Tibial artery (tissue), 4 donors: ENCODE results near the gene PSD2.

Experiments used
- DNase-seq, 2 donors: peaks; one replicate each; pipeline ENCODE4 v3.0.0-alpha.2; 2019
- H3K27ac ChIP-seq, 2 donors: fragments of 200-600 bp; sonication (generic) in 1 of 2; 1 replicate in 1 of 2; 2 replicates in 1 of 2; pipeline ENCODE4 v1.5.1; 2018 to 2019; ENCODE audit warnings: mild to moderate bottlenecking in 1 of 2
- H3K27me3 ChIP-seq, 2 donors: fragments of 200-600 bp; sonication (generic) in 1 of 2; one replicate each; pipeline versions ENCODE4 v1.5.1 to v1.6.0; 2016 to 2019
- H3K36me3 ChIP-seq, 3 donors: fragments of 200-600 bp; sonication (generic) in 2 of 3; one replicate each; pipeline ENCODE4 v1.5.1; 2016 to 2019; ENCODE audit warnings: mild to moderate bottlenecking in 2 of 3
- H3K4me1 ChIP-seq, 4 donors: fragments of 200-600 bp; sonication (generic) in 2 of 4; 1 replicate in 3 of 4; 2 replicates in 1 of 4; pipeline ENCODE4 v1.5.1; 2016 to 2019
- H3K4me3 ChIP-seq, 2 donors: fragments of 200-600 bp; sonication (generic) in 1 of 2; 1 replicate in 1 of 2; 2 replicates in 1 of 2; pipeline ENCODE4 v1.5.1; 2018 to 2019; ENCODE audit warnings: mild to moderate bottlenecking in 2 of 2
- H3K9me3 ChIP-seq, 3 donors: fragments of 200-600 bp; sonication (generic) in 1 of 3; one replicate each; pipeline ENCODE4 v1.5.1; 2016 to 2019
- intact Hi-C: fragments of 100-400 bp; cut with DNase I; formaldehyde crosslinking; loops from one replicate; pipeline ENCODE4 v1.15.0; 2023; ENCODE audit warnings: low total_unique reads
- TF ChIP-seq, protein P1 (sequence below), 2 experiments: fragments of 200-600 bp in 1 of 2; fragments of 450-650 bp in 1 of 2; IDR thresholded peaks; one replicate each; pipeline ENCODE4 v1.5.1; 2017 to 2019; ENCODE audit warnings: antibody characterized with exemption in 2 of 2, mild to moderate bottlenecking in 1 of 2, moderate library complexity in 1 of 2

PSD2 gene

DNA sequence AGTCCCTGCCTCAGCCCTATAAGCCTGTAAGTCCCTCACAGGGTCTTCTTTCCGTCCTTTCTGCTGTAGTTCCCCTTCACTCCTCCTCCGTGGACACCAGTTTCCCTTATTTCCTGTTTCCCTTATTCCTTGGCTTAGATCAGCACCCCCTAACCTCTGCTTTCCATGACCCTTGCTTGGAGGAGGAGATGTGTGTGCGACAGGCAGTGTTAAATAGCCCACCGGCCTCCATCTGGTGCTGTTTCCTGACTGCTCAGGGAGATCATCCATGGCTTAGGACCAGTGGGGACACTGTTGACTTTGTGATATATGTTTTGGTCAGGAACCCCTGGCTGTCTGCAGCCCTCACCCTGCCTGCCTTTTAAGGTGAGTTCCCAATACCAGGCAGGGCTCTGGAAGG is 34.1 kb upstream of the PSD2 start:
- H3K36me3 ChIP-seq = no peaks in the 10 kb centered on the region
- no peak for DNase-seq
- H3K27me3 ChIP-seq = peaks cover under 1 to 25% of the 10 kb centered on the region in 2 donors
- no peak overlapping the region for H3K4me3 ChIP-seq
- no peak overlapping the region for H3K27ac ChIP-seq
- H3K9me3 ChIP-seq = no peaks in the 10 kb centered on the region
- H3K4me1 ChIP-seq = peaks cover 0 to 17% (median 13%) of the 10 kb centered on the region in 4 donors
- intact Hi-C loops = loop anchor here (10.0 kb wide), 1 partner anchor 67 kb away; no protein-coding TSS in a partner anchor
- TF ChIP-seq, protein P1, sequence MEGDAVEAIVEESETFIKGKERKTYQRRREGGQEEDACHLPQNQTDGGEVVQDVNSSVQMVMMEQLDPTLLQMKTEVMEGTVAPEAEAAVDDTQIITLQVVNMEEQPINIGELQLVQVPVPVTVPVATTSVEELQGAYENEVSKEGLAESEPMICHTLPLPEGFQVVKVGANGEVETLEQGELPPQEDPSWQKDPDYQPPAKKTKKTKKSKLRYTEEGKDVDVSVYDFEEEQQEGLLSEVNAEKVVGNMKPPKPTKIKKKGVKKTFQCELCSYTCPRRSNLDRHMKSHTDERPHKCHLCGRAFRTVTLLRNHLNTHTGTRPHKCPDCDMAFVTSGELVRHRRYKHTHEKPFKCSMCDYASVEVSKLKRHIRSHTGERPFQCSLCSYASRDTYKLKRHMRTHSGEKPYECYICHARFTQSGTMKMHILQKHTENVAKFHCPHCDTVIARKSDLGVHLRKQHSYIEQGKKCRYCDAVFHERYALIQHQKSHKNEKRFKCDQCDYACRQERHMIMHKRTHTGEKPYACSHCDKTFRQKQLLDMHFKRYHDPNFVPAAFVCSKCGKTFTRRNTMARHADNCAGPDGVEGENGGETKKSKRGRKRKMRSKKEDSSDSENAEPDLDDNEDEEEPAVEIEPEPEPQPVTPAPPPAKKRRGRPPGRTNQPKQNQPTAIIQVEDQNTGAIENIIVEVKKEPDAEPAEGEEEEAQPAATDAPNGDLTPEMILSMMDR (IDR thresholded peaks at IDR 0.05) = no peak

DNA sequence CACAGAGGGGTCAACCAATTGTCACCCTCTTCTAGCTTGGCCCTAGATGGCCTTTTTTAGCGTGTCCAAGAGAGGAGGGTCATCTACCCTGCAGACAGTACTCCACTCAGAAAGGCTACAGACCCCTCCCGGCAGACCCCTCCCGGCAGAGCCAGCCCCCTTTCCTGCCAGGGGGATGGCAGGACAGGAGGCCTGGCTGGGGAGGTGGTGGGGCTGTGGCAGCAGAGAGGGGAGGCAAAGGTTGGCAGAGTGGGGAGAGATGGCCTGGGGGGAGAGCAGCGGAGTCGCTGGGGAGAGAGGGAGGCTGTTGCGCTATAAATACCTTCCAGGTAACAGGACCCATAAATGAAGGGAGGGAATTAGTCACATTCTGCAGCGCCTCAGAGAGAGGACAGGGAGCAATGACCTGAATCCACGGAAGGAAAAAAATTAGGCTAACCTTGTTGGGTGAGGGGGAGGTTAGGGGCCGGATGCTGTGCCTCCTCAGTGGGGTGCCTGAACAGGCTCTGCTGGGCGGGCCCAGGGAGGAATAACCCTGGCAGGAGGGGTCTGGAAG is 32.9 kb upstream of the PSD2 start:
- peaks cover 0 to 17% (median 13%) of the 10 kb centered on the region in 4 donors for H3K4me1 ChIP-seq
- no peaks in the 10 kb centered on the region for H3K36me3 ChIP-seq
- peaks cover 0 to 19% of the 10 kb centered on the region in 2 donors for H3K27me3 ChIP-seq
- intact Hi-C loops = loop anchor here (10.0 kb wide), 1 partner anchor 68 kb away; no protein-coding TSS in a partner anchor
- TF ChIP-seq, protein P1 (IDR thresholded peaks at IDR 0.05) = no peak
- DNase-seq = no peak
- H3K9me3 ChIP-seq = no peaks in the 10 kb centered on the region
- H3K4me3 ChIP-seq = no peak overlapping the region
- H3K27ac ChIP-seq = no peak overlapping the region

DNA sequence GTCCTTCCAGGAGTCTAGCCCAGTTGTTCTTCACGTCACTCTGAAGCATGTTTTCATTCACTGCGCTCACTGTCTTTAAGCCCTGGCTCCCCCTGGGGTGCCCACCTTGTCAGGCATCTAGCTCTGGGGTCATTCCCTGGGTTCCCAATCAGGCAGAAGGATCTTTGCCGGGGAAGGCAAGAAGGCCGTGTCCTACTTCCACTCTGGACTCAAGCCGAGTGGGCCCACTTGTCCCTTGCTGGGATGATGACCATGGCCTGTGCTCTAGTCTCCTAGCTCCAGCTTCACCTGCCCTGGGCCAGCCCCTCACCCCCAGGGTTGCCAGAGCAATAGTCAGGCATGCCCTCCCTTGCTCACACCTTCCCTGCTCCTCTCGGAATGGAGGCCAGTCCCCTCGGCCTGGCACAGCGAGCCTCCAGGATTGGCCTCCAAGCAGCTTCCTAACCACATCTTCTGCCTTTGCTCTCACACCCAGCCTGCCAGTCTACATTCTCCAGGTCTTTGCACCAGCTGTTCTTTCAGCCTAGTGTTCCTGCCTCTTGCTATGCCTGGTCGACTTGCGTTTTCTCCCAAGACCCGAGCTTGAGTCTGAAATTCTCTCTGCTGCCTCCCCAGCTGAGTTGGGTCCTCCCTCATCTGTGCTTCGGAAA is 32.2 kb upstream of the PSD2 start:
- H3K9me3 ChIP-seq = no peaks in the 10 kb centered on the region
- no peak overlapping the region for H3K27ac ChIP-seq
- no peak overlapping the region for H3K4me3 ChIP-seq
- H3K4me1 ChIP-seq = peaks cover 0 to 17% (median 13%) of the 10 kb centered on the region in 4 donors
- peaks cover 0 to 19% of the 10 kb centered on the region in 2 donors for H3K27me3 ChIP-seq
- TF ChIP-seq, protein P1 (IDR thresholded peaks at IDR 0.05) = no peak
- no peaks in the 10 kb centered on the region for H3K36me3 ChIP-seq
- DNase-seq = no peak
- intact Hi-C loops = loop anchor here (10.0 kb wide), 1 partner anchor 69 kb away; no protein-coding TSS in a partner anchor

DNA sequence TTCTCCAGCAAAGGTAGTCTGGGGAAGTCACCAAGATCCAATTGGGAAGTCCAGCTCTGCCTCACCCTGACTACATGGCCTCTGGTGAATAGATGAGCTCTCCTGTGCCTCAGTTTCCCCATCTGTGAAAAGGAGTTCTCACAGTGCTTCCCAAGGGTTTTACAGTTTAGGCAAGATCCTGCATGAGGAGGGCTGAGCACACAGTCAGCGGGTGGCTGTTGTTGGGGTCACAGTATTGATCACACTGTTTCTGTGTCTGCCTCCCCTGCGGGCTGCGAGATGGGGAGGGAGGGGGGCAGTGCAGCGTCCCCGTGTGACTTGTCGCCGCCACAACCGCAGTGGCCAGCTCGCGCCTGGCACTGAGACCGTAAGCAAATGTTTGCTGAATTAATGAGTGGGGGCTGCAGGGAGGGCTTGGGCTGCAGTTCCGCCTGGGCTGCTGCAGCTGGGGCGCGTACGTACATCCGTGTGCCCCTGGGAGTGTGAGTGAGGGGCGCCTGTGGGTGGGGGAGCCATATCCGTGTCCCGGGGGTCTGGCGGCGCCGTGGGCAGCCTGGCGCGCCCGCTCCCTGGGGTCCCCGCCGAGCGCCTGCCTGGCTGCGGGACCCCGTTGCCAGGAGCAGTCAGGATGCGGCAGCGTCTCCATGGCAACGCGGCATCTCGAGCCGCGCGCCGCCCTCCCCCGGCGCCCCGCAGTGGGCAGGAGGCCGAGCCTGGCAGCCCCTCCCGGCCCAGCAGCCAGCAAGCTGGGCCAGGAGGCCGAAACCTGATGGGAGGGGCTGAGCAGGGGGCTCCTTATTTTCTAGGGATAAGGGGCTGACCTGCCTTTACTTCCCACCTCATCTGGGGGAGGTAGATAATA is 31.4 kb upstream of the PSD2 start:
- H3K36me3 ChIP-seq = no peaks in the 10 kb centered on the region
- no peaks in the 10 kb centered on the region for H3K9me3 ChIP-seq
- peaks cover 0 to 17% (median 13%) of the 10 kb centered on the region in 4 donors for H3K4me1 ChIP-seq
- no peak overlapping the region for H3K4me3 ChIP-seq
- H3K27me3 ChIP-seq = peaks cover 0 to 19% of the 10 kb centered on the region in 2 donors
- intact Hi-C loops = loop anchor here (2.0 to 10.0 kb wide), 2 partner anchors 69 to 131 kb away; no protein-coding TSS in a partner anchor
- no peak overlapping the region for H3K27ac ChIP-seq
- no peak for DNase-seq
- TF ChIP-seq, protein P1 (IDR thresholded peaks at IDR 0.05) = no peak

DNA sequence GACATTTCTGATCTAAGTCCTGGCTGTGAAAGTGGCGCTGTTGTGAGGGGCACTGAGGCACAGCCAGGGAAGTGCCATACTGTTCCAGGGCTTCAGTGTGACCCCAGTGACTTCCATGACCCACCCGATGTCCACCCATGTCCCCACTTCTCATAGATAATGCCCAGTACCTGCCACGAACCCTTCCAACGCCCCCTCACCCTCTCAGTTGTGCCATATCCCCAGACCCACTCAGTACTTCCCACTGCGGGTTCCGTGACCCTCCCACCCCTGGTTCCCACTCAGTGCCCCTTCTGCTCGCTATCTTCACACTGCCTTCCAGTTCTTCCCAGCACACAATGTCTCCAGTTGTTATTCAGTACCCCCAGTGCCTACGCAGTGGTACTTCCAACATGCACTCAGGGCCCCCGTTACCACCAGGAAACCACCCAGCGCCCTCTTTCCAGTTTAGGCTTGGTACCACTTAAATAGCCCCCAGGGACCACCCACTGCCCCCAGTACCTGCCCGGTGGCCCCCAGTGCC is 30.7 kb upstream of the PSD2 start:
- no peak for DNase-seq
- TF ChIP-seq, protein P1 (IDR thresholded peaks at IDR 0.05) = no peak
- H3K27me3 ChIP-seq = peaks cover 0 to 19% of the 10 kb centered on the region in 2 donors

More for the DNA sequence above, 30.7 kb upstream of the PSD2 start:
- no peak overlapping the region for H3K27ac ChIP-seq
- intact Hi-C loops = loop anchor here (2.0 to 10.0 kb wide), 2 partner anchors 70 to 132 kb away; no protein-coding TSS in a partner anchor
- no peaks in the 10 kb centered on the region for H3K36me3 ChIP-seq
- no peaks in the 10 kb centered on the region for H3K9me3 ChIP-seq
- H3K4me1 ChIP-seq = peaks cover 0 to 17% (median 13%) of the 10 kb centered on the region in 4 donors
- no peak overlapping the region for H3K4me3 ChIP-seq
